ENCODE results near the gene PADI3. TPM values are rescaled to one million over a fixed set of nuclear protein-coding genes. Genes with fewer than 3 reads are reported as not detected.
"Not testable (repeated sequence)": the region's sequence is repeated elsewhere in the genome, so short reads cannot be mapped to it uniquely, and the experiment has no call there.

The PADI3 gene
- polyA plus RNA-seq, 2 of the 4 experiments (the other 2 are of a cell fraction), result 0.99 to 2.4 TPM

DNA sequence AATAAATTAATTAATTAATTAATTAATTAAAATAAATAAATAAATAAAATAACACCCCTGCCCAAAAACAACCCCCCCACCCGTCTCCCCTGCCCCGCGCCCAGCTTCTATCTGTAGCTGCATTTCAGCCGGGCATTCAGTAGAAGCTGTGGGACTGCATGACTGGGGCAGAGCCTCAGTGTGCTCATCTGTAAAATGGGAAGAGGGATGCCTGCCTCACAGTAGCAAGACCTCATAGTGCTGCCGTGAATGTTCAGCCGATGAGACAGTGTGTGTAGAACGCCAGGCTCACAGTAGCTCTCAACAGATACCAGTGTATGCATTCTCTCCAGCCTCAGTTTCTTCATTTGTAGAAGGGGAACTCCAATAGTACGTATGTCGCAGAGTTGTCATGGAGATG lies 67.8 kb downstream of the PADI3 start:
- no peak overlapping the region for H3K4me2 ChIP-seq
- POLR2A ChIA-PET, result no interaction called here
- H3K4me1 ChIP-seq, result no peaks in the 10 kb centered on the region
- no peak overlapping the region for H3K27ac ChIP-seq
- no peak overlapping the region for H3K4me3 ChIP-seq
- TF ChIP-seq, protein P1, sequence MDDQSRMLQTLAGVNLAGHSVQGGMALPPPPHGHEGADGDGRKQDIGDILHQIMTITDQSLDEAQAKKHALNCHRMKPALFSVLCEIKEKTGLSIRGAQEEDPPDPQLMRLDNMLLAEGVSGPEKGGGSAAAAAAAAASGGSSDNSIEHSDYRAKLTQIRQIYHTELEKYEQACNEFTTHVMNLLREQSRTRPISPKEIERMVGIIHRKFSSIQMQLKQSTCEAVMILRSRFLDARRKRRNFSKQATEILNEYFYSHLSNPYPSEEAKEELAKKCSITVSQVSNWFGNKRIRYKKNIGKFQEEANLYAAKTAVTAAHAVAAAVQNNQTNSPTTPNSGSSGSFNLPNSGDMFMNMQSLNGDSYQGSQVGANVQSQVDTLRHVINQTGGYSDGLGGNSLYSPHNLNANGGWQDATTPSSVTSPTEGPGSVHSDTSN (IDR thresholded peaks at IDR 0.05), result no peak
- TF ChIP-seq ZC3H11A (IDR thresholded peaks at IDR 0.05), result peak; percentile 22; the same call in 1 of the 2 replicates
- no peaks in the 10 kb centered on the region for H3K9me3 ChIP-seq
- CTCF ChIA-PET, result no interaction called here
- no peak for FAIRE-seq
- no peak for DNase-seq (ENCODE audit: low read depth in 1 of 2, low spot score in 1 of 2)
- 68% methylated on average over 9 of the region's 9 CpGs for WGBS (ENCODE audit: missing lambda C conversion rate)
- no peak for ATAC-seq

DNA sequence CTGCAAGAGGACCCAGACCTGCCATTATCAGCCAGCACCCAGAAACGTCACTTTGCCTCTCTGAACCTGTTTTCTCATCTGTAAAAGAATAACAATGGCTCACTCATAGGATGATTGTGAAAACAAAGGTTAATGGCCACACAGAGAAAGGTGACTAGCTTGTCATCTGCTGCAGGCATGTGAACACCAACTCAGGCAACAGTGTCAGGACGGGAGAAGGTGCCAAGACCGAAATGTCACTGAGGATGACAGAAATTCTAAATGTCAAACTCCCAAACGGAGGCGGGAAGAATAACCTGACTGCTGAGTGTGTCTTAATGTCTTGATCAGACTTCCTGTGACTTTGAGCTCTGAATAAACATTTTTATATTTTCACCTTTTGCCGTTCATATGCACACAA lies 69.4 kb downstream of the PADI3 start:
- ATAC-seq, result no peak
- POLR2A ChIA-PET, result no interaction called here
- TF ChIP-seq, protein P2, sequence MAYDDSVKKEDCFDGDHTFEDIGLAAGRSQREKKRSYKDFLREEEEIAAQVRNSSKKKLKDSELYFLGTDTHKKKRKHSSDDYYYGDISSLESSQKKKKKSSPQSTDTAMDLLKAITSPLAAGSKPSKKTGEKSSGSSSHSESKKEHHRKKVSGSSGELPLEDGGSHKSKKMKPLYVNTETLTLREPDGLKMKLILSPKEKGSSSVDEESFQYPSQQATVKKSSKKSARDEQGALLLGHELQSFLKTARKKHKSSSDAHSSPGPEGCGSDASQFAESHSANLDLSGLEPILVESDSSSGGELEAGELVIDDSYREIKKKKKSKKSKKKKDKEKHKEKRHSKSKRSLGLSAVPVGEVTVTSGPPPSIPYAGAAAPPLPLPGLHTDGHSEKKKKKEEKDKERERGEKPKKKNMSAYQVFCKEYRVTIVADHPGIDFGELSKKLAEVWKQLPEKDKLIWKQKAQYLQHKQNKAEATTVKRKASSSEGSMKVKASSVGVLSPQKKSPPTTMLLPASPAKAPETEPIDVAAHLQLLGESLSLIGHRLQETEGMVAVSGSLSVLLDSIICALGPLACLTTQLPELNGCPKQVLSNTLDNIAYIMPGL (CRISPR knock-in tag; IDR thresholded peaks at IDR 0.05; ENCODE audit: borderline replicate concordance), result no peak
- TF ChIP-seq CHD4 (IDR thresholded peaks at IDR 0.05; ENCODE audit: borderline replicate concordance) (no peak), JUNB (IDR thresholded peaks at IDR 0.05) (no peak), HOXB5 (CRISPR knock-in tag; IDR thresholded peaks at IDR 0.05) (no peak), ZC3H11A (IDR thresholded peaks at IDR 0.05) (no peak), HDAC2 (IDR thresholded peaks at IDR 0.05) (no peak), RAD21 (conservative IDR thresholded peaks at IDR 0.05 in 1 of 2, IDR thresholded peaks at IDR 0.05 in 1 of 2) (no peak), EHMT2 (IDR thresholded peaks at IDR 0.05; ENCODE audit: low read depth) (no peak), GATA3 (IDR thresholded peaks at IDR 0.05; ENCODE audit: borderline replicate concordance) (no peak), NFE2L2 (conservative IDR thresholded peaks at IDR 0.05; ENCODE audit: low read length) (no peak)
- TF ChIP-seq, protein P3, sequence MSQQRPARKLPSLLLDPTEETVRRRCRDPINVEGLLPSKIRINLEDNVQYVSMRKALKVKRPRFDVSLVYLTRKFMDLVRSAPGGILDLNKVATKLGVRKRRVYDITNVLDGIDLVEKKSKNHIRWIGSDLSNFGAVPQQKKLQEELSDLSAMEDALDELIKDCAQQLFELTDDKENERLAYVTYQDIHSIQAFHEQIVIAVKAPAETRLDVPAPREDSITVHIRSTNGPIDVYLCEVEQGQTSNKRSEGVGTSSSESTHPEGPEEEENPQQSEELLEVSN (IDR thresholded peaks at IDR 0.05; ENCODE audit: borderline replicate concordance, low read depth), result no peak
- DNase-seq (ENCODE audit: low read depth in 1 of 2, low spot score in 1 of 2), result no peak
- CTCF ChIA-PET, result interaction anchor here (2.4 kb wide), 1 partner anchor 18 kb away, joined by 7 read pairs; no protein-coding TSS in a partner anchor
- Histone ChIP-seq H3K9me3 (no peaks in the 10 kb centered on the region), H3K4me2 (no peak overlapping the region), H3K27ac (no peak overlapping the region), H3K4me1 (no peaks in the 10 kb centered on the region), H3K4me3 (no peak overlapping the region)
- FAIRE-seq, result no peak
- WGBS (ENCODE audit: missing lambda C conversion rate), result 46% methylated on average over 6 of the region's 6 CpGs

DNA sequence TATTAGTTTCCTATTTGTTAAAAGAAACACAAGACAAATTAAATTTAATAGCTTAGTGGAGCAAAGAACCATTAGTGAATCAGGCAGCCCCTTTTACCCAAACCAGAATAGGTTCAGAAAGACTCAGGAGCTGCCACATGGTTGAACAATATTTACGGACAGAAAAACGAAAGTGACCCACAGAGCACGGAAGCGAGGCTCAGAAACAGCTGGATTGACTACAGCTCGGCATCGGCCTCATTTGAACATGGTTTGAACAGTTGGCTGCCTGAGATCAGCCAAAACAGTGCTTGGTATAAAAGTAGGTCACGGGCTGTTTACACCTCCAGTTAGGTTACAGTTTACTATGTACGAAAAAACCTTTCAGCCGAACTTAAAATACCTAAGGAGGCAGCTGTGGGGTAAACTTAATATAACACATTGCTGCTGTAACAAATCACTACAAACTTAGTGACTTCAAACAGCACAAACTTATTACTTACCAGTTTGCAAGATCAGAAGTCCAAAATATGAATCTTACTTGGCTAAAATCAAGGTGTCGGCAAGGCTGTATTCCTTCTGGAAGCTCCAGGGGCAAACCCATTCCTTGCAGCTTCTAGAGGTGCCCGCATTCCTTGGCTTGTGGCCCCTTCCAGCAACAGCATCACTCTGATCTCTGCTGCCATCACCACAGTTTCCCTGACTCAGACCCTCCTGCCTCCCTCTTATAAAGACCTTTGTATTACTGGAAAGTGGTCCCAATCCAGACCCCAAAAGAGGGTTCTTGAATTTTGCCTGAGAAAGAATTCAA lies 70.9 kb downstream of the PADI3 start:
- FAIRE-seq (no peak), DNase-seq (ENCODE audit: low read depth in 1 of 2, low spot score in 1 of 2) (no peak), ATAC-seq (no peak)
- WGBS (ENCODE audit: missing lambda C conversion rate), result 86% methylated on average over 11 of the region's 11 CpGs
- Histone ChIP-seq H3K4me1 (no peaks in the 10 kb centered on the region), H3K4me2 (no peak overlapping the region), H3K9me3 (no peaks in the 10 kb centered on the region), H3K27ac (no peak overlapping the region), H3K4me3 (no peak overlapping the region)
- ChIA-PET POLR2A (no interaction called here), CTCF (interaction anchor here (2.4 kb wide), 1 partner anchor 16 kb away, joined by 7 read pairs; no protein-coding TSS in a partner anchor)
- TF ChIP-seq HOXB5 (CRISPR knock-in tag; IDR thresholded peaks at IDR 0.05) (no peak), TP53 (CRISPR knock-in tag; IDR thresholded peaks at IDR 0.05) (no peak), EP300 (IDR thresholded peaks at IDR 0.05) (no peak), CHD4 (IDR thresholded peaks at IDR 0.05; ENCODE audit: borderline replicate concordance) (no peak), KDM5A (IDR thresholded peaks at IDR 0.05) (no peak), RAD21 (conservative IDR thresholded peaks at IDR 0.05 in 1 of 2, IDR thresholded peaks at IDR 0.05 in 1 of 2) (no peak), TFCP2L1 (CRISPR knock-in tag; IDR thresholded peaks at IDR 0.05) (no peak), PHF8 (IDR thresholded peaks at IDR 0.05; ENCODE audit: borderline replicate concordance, low read depth) (no peak)
- TF ChIP-seq, protein P4, sequence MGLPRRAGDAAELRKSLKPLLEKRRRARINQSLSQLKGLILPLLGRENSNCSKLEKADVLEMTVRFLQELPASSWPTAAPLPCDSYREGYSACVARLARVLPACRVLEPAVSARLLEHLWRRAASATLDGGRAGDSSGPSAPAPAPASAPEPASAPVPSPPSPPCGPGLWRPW (IDR thresholded peaks at IDR 0.05), result no peak

DNA sequence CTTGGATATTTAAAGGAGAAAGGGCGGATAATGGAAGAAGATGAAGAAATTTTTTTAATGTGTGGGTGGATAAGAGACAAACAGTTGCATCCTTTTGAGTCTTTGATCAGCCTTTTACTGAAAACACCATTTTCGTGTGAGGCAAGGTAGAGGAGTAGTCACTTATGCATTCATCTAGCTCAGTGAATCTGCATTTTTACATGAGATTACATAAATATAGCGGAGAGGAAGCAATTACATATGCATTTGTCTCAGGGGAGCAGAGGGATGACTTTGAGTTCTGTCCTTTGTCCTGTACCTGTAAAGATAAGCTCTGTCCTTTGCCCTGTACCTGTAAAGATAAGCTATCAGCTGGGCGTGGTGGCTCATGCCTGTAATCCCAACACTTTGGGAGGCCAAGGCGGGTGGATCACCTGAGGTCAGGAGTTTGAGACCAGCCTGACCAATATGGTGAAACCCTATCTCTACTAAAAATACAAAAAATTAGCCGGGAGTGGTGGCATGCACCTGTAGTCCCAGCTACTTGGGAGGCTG lies 73.0 kb downstream of the PADI3 start:
- H3K4me2 ChIP-seq; H3K27ac ChIP-seq; FAIRE-seq; H3K9me3 ChIP-seq; H3K4me1 ChIP-seq; POLR2A ChIA-PET; H3K4me3 ChIP-seq; ATAC-seq; DNase-seq (ENCODE audit: low read depth in 1 of 2, low spot score in 1 of 2): not testable (repeated sequence)
- 66% methylated on average over 6 of the region's 6 CpGs for WGBS (ENCODE audit: missing lambda C conversion rate)
- CTCF ChIA-PET, result interaction anchor here (0.6 to 1.6 kb wide), 4 partner anchors 12 to 196 kb away, joined by 3 to 7 read pairs (median 4); no protein-coding TSS in a partner anchor

All from A549 (cell line).